HK-2 (cell line): Measurements from ENCODE around the gene ADAMTS15.
A peak's percentile ranks its signal among the peaks of the same experiment; 100 is the strongest.

Experiments used
- DNase-seq: peaks from one replicate; pipeline ENCODE4 v3.0.0-alpha.2; 2018; ENCODE audit not compliant: unreplicated experiment

Gene ADAMTS15

DNA sequence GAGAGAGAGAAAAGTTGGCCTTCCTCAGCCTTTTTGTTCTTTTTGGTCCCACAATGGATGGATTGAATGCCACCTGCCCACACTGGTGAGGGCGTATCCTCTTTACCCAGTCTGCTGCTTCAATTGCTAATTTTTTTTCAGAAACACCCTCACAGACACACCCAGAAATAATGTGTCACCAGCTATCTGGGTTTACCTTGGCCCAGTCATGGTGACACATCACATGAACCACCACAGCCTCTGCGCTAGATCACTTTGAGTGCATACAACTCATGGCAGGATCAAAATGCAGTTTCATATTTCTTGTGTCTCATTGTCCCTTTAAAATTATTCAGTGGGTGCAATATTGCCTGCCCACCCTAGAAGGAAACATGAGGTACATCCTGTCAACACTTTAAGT is 63.3 kb downstream of the ADAMTS15 start:
- no peak for DNase-seq

DNA sequence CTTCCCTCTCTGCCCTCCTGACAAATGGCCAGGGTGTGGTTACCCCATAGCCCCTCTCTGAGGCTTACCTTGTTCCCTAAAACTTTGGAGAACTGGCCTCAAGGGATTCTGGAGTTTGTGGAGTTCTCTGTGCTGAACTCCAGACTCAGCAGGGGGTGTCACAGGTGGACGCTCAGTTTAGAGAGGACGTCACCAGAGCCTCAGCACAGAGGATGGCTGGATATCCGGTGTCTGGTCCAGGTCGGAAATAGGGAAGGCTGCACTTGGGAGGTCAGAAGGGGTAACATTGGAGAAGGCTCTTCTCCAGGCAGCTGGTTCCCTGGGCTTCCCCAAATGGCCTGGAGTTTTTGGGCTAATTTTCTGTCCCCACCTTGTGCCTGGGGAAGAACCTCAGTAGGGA is 64.2 kb downstream of the ADAMTS15 start:
- DNase-seq: no peak

DNA sequence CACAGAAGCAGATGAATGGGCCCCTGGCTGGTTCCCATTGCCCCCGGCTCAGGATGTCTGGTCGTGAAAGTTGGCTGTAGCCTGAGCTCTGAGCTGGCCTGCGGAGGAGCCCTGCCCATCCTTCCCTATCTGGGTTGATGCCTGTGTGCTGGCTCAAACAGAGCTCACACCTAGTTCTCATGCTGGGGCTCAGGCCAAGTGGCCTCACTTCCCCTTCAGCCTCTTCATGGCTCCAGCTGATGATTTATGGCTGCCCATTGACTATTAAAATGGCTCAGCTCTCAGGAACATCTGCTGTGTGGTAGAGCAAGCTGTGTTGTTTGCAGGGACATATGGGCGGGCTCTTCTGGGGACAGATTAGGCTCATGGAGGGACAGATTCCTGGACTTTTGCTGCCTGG is 64.7 kb downstream of the ADAMTS15 start:
- no peak for DNase-seq

DNA sequence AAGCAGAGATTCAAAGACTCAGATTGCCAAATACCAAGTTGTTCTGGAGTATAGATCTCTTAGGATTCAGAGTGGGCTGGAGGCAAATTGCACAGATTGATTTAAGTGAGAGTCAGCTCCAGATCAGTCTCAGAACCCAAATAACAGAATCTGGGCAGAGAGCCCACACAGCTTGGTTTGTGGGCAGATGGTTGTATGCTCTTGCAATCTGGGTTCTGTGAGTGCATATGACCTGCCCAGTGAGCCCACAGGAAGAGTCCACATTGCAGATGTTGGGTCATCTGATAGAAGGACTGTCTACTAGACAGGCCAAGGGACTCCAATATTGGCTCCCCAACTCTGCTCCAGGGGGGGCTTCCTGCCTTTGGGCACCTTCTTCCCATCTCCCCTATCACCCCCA is 65.9 kb downstream of the ADAMTS15 start:
- no peak for DNase-seq

DNA sequence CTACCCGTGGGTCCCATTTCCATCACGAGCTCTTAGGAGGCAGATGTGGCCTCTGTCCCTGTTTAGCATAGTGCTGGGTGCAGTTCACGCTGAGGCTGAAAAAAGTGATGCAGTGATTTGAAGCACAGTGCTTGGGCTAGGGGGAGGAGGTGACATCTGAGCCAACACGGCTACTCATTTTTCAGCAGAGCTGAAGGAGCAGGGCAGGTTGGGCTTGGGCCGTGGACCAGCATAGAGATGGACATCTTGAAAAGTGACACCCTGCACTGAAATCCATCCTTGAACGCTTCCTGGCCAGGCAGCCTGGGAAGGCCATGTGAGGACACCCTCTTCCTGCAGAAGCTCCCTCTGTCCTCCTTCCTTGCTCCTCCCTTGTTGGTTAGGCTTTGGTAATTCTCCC is 66.4 kb downstream of the ADAMTS15 start:
- no peak for DNase-seq

DNA sequence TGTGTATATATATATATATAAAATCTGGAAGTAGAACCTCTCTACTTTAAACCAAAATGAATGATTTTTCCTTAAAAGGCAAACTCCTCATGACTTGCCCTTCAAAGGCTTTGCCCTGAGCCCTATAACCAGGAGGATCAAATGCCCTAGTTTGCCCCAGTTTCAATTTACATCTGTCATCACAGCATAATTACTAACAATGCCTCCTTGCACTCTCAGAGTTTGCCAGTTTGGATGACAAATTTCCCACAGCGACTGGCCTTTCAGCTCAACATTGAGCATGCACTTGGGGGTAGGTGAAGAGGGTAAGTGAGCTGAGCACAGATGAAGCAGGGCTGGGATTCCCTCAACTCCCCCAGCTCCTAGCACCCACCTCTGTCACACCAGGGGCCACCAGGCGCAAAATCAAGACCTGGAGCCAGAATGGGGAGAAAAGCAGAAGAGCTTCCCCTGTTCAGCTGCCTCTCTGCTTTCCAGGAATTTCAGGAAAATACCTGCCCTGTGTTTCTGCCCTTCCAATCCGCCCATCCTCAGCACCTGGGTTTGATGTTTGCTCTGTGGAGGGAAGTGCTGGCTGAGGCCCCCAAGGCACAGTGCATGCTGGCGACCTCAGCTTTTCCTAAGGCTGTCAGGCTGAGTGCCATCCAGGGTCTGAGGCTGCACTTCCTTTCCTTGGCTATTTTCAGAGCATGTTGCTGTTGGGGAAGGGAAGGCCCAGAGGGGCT is 67.5 kb downstream of the ADAMTS15 start:
- no peak for DNase-seq

DNA sequence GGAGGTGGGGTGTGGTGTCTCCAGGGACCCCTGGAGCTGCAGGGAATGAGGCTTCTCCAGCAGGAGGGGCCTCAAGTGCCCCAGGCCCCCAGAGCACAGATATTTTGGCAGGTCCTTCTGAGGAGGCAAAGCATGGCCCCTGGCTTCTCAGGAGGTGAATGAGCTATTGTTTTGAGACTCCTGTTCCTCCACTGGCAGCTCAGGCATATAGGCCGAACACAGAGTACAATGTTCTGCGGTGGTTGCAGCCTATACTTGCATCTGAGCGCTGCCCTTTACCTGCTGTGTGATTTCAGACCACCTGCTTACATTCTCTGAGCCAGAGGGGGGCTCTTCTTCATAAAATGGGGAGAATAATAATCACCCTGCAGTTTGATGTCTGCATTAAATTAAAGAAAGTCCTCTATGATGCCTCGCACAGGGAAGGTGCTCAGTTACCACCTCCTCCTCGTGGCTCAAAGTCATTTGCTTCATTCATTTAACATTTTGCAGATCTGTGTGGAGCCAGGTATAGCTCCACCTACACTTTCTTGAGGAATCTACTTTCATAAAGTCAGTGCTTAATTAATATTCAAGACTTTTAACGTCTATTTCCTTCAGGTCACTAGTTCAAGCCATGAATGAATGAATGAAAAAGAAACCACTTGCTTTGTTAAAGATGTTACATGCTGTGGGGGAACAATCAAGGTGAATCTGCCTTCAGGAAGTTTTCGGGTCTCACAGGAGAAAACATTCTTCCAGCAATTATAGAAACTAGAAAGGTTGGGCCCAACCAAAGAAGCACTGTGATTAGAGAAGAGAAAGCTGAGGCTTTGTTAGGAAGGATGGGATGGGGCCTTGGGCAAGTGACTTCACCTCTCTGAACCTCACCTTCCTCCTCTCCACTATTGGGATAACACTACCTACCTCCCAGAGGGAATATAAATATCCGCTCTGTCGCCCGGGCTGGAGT is 68.4 kb downstream of the ADAMTS15 start:
- DNase-seq: no peak

DNA sequence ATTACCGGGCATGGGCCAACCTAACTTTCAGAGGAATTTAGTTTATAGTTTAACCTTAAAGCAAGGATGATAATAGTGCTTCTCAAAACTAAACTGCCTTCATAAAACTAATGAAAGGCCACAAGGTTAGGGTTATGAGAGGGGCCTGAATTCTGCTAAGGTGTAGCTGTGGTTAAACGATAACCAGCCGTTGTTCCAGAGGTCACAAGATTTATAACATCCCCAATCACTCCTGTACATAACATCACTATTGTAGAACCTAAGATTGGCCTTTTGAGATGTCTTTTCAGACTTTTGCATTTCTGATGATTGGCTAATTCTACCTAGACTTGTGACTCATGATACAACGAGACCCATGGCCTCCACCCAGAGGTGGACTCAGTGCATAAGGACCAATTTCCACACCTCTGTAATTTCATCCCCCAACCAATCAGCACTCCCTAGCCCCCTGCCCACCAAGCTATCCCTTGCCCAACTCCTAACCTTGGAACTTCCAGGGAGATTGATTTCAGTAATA is 69.8 kb downstream of the ADAMTS15 start:
- DNase-seq: no peak

DNA sequence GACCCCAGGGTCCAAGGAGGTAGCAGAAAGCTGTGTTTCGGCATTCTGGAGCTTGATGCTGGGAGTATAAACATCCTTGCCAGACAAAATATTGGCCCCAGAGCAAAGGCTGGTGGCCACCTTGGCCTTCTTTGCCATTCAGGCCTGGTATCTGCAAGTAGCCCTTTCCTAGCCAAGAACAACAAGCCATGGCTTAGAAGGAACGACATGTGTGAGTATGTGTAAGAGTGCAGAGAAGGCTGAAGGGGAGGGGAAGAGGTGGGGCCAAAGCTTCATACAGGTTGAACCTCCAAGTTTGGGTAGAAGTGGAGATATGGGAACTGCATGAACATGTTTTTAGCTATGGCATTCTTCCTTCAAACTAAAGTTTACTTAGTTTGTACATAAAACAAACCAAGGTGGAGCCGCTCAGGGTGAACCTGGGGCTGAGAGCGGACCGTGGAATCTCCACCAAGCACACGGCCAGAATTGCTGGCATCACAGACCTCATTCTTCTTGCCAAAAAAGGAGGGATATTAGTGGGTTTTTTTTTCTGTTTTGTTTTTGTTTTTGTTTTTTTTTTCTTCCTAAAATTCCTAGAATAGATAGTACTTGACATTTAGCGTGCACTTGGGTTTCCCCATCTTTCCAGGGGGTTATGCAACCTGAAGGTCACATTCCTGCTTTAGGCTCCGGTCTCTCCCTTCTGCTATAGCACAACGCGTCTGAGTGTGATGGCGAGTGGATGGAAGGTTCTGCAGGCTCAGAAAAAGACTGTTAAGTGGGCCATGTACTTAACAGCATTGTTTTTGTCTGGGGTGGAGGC is 70.9 kb downstream of the ADAMTS15 start:
- DNase-seq: no peak

DNA sequence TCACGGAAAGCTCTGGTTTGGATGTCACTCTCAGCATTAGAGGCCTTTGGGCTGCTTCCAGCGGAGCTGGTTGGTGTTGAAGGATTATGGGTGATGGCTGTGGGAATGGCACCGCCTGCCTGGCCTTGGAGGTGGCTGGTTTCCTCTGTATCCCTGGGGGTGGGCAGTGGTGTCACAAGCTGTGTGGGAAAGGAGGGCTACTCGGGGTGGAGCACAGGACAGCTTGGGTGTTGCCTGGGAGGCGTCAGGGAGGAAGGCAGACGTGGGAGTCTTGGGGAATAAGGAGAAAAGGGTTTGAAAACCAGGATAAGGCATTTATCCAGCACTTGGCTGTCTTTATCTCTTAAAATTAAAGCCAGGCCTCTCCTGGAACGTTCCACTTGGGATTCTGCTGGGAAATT is 71.8 kb downstream of the ADAMTS15 start:
- no peak for DNase-seq

DNA sequence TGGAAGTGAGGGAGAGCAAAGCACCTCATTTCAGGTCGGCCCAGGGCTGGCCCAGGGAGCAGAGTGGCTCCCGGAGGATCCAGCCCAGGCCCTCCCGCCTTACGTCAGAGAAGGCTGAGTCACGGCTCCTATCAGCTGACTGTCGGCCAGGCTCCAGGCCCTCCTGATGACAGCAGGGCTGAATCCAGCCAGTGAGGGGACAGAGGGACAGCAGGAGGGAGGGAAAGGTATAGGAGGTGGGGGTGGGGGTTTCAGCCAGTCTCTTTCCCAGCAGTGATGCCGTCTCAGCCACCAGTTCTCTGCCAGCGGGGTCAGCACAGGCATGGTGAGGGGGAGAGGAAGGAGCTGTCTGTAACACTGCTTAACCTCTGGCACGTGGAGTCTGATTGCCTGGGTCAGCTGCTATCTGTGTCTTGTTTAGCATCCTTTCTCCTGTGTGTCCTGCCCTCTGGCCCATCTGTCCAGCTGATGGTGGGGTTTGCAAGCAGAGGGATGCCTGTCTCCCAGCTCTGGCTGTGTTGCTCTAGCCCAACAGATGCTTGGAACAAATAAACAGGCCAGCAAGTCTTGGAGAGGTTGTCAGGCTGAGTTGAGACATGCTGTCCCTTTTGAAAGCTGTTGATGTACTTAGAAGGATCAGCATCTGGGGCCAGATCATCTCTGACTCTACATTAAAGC is 74.0 kb downstream of the ADAMTS15 start:
- DNase-seq: peak; percentile 77

DNA sequence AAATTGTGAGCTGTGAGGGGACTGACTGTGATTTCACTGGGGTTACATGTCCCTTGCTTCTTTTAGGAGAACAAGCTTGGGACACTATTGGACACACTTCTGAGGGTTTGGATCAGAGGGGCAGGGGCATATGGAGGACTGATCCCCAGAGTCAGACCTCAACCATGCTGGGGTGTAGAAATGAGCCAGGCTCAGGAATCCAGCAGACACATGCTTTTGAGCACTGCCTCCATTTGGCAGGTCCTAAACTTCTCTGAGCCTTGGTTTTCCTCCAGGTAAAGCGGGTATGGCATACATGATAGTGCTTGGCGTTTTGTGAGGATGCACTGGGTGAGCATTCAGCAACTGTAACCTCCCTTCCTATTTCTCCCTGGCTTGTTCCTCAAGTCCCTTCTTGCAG is 74.7 kb downstream of the ADAMTS15 start:
- DNase-seq: no peak

DNA sequence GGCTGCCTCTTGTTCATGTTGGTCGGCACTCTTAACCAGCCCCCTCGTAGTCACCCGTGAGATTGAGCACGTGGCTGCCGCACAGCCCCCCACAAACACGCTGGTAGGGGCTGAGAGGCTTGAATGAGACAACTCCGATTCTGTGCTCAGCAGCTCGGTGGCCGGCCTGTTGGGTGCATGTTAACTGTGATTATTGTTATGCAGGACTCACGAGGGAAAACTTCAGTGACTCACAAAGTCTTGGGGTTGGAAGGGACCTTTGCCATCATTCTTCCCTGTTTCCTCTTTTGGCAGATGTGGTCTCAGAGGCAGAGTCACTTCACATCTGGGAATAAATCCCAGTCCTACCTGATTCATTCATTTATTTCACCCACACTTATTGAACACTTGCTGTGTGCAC is 75.2 kb downstream of the ADAMTS15 start:
- DNase-seq: no peak

DNA sequence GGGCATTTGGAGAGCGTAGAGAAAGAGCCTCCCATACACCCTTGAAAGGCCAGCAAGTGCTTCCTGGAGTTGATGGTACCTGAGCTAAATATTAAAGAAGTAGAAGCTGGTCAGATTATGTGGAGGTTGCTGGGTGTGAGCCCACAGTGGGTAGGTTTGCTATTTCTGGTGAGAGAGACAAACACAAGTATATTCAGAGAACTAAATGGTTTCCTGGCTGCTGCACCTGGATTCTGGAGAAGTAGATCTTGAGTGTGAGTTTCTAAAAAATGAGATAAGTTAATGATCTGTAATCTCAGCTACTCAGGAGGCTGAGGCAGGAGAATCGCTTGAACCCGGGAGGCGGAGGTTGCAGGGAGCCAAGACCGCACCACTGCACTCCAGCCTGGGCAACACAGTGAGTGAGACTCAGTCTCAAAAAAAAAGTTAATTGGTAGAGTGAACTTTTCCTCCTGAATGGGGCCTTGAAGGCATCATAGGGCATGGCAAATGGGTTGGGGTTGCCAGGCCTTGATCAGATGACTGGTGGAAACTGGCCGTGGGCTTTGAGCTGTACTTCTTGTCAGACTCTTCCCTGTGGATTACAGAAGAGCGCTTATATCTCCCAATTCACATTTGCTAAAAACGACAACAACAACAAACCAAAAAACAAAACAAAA is 75.8 kb downstream of the ADAMTS15 start:
- DNase-seq: no peak

DNA sequence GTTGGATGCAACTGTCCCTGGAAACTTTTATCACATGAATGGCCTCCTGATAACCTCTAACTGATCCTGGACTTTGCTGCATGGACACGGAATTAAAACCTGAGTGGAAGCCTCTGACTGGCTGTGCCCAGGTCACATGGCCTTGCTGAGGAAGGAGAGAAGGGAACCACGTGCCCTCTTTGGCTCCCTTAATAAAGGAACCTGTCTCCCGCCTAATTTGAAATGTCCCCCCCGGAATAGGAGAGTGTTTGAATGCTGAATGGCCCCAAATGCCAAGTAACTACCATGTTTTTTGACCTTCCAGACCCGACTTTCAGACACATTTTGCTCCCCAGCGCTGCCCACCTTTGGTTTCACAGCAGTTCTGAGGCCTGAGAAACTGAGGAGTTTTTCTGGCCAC is 76.9 kb downstream of the ADAMTS15 start:
- no peak for DNase-seq
